GM12878 (cell line): ENCODE measurements around the gene SCRT2. TPM values are rescaled to one million over a fixed set of nuclear protein-coding genes. Genes with fewer than 3 reads are reported as not detected.

ENCODE experiments used
- ATAC-seq: fragments of 200-7000 bp; cut with Tn5 transposase; 3 replicates; pipeline ENCODE4 v1.9.1; 2020; ENCODE audit warnings: mild to moderate bottlenecking, moderate library complexity
- BruUV-seq: library from RNA; stranded (reverse); fragments of 400-500 nt; replicated peaks from 2 replicates; lab custom pipeline; 2021; lab: Mats Ljungman, UMichigan
- CTCF ChIA-PET: fragments of 300-600 bp; sonication (Branson Sonifier 250); formaldehyde crosslinking; extraction: SDS; loops from one replicate; lab custom pipeline; 2021; ENCODE audit warnings: inconsistent platforms; lab: Yijun Ruan, JAX
- POLR2A ChIA-PET: fragments of 350-600 bp; formaldehyde crosslinking; extraction: SDS; loops from one replicate; lab custom pipeline; 2021; ENCODE audit warnings: inconsistent platforms; lab: Charles Lee
- RAD21 ChIA-PET: fragments of 300-600 bp; sonication (Branson Sonifier 250); formaldehyde crosslinking; loops from one replicate; lab custom pipeline; 2023; ENCODE audit warnings: antibody characterized with exemption; ENCODE audit not compliant: unreplicated experiment; lab: Charles Lee
- SMC1A ChIA-PET: fragments of 300-600 bp; sonication (Branson Sonifier 250); formaldehyde crosslinking; loops from one replicate; lab custom pipeline; 2023; ENCODE audit not compliant: unreplicated experiment, uncharacterized antibody; lab: Charles Lee
- DNase-seq: peaks from one replicate; pipeline ENCODE4 v3.0.0-alpha.2; 2011; ENCODE audit warnings: low read depth, low spot score
- FAIRE-seq: peaks from 3 replicates; lab custom pipeline; 2011; peaks lifted over from hg19 to GRCh38; lab: Jason Lieb, UNC
- H2AFZ ChIP-seq: 2 replicates; pipeline ENCODE4 v1.6.0; 2011; ENCODE audit warnings: low read depth, low read length, control low read depth; ENCODE audit not compliant: control insufficient read depth
- H3K27ac ChIP-seq: 2 replicates; pipeline ENCODE4 v1.5.1; 2011; ENCODE audit warnings: control low read depth; ENCODE audit not compliant: control insufficient read depth, insufficient read depth
- H3K27me3 ChIP-seq, 2 experiments: replicated peaks in 1 of 2; 2 replicates each; pipeline versions ENCODE4 v1.6.0 to v1.6.1; 2011; ENCODE audit warnings: low read length in 1 of 2; ENCODE audit not compliant: control insufficient read depth in 2 of 2, insufficient read depth in 2 of 2
- H3K36me3 ChIP-seq, 2 experiments: 2 replicates each; pipeline ENCODE4 v1.5.1; 2011; ENCODE audit warnings: low read length in 1 of 2; ENCODE audit not compliant: control insufficient read depth in 2 of 2, insufficient read depth in 2 of 2
- H3K4me1 ChIP-seq: 2 replicates; pipeline ENCODE4 v1.6.1; 2011; ENCODE audit warnings: mild to moderate bottlenecking, low read length, moderate library complexity, mixed read lengths; ENCODE audit not compliant: control insufficient read depth, insufficient read depth
- H3K4me2 ChIP-seq: 2 replicates; pipeline ENCODE4 v1.6.0; 2011; ENCODE audit warnings: control low read depth; ENCODE audit not compliant: control insufficient read depth, insufficient read depth
- H3K4me3 ChIP-seq: fragments of 200-600 bp; sonication (generic); 2 replicates; pipeline ENCODE4 v1.5.1; 2016
- H3K79me2 ChIP-seq: 2 replicates; pipeline ENCODE4 v1.6.0; 2011; ENCODE audit warnings: low read length; ENCODE audit not compliant: control insufficient read depth, insufficient read depth
- H3K9ac ChIP-seq: 2 replicates; pipeline ENCODE4 v1.8.0; 2011; ENCODE audit warnings: low read length, control low read depth, mixed read lengths; ENCODE audit not compliant: control insufficient read depth, insufficient read depth
- H3K9me3 ChIP-seq: replicated peaks from 3 replicates; pipeline ENCODE4 v1.5.1; 2011; ENCODE audit warnings: mild to moderate bottlenecking, low read length; ENCODE audit not compliant: control insufficient read depth, insufficient read depth
- H4K20me1 ChIP-seq: 2 replicates; pipeline ENCODE4 v1.6.0; 2011; ENCODE audit not compliant: control insufficient read depth, insufficient read depth
- ASH2L ChIP-seq: fragments of 300-600, 200-600 bp; sonication (generic); IDR thresholded peaks from 2 replicates; pipeline ENCODE4 v1.6.1; 2017; ENCODE audit warnings: low read depth, mild to moderate bottlenecking, borderline replicate concordance
- BCLAF1 ChIP-seq: fragments of 450-650 bp; IDR thresholded peaks from 2 replicates; pipeline ENCODE4 v1.6.1; 2017; ENCODE audit warnings: antibody characterized with exemption, mild to moderate bottlenecking, moderate library complexity
- CEBPB ChIP-seq, 2 experiments: fragments of 150-350 bp in 1 of 2; IDR thresholded peaks; 2 replicates each; pipeline ENCODE4 v1.6.1; 2012 to 2014; ENCODE audit warnings: low read depth in 2 of 2, low read length in 2 of 2, borderline replicate concordance in 1 of 2, inconsistent platforms in 1 of 2
- ELK1 ChIP-seq: IDR thresholded peaks from 2 replicates; pipeline ENCODE4 v1.6.1; 2012; ENCODE audit warnings: low read depth, low read length, improper control_type of control experiment
- EP300 ChIP-seq, 2 experiments: fragments of 150-350 bp in 1 of 2; IDR thresholded peaks; 2 replicates each; pipeline ENCODE4 v1.6.1; 2011 to 2012; ENCODE audit warnings: low read depth in 2 of 2, low read length in 2 of 2, borderline replicate concordance in 1 of 2, improper control_type of control experiment in 1 of 2, inconsistent platforms in 1 of 2; ENCODE audit not compliant: control insufficient read depth in 1 of 2
- HDAC6 ChIP-seq: fragments of 200-600 bp; sonication (generic); IDR thresholded peaks from one replicate; pipeline ENCODE4 v1.8.0; 2017; ENCODE audit warnings: antibody characterized with exemption; ENCODE audit not compliant: unreplicated experiment
- JUNB ChIP-seq: IDR thresholded peaks from 2 replicates; pipeline ENCODE4 v1.6.1; 2016; ENCODE audit warnings: antibody characterized with exemption, mild to moderate bottlenecking
- NFYA ChIP-seq: IDR thresholded peaks from 2 replicates; pipeline ENCODE4 v1.6.1; 2011; ENCODE audit warnings: low read depth, mild to moderate bottlenecking, low read length, improper control_type of control experiment, borderline replicate concordance
- NR2C1 ChIP-seq: fragments of 450-650 bp; IDR thresholded peaks from 2 replicates; pipeline ENCODE4 v1.6.1; 2017; ENCODE audit warnings: antibody characterized with exemption, mild to moderate bottlenecking, moderate library complexity
- RELA ChIP-seq: fragments of 450-650 bp; IDR thresholded peaks from 2 replicates; pipeline ENCODE4 v1.8.0; 2014; ENCODE audit warnings: borderline replicate concordance; ENCODE audit not compliant: partially characterized antibody
- RUNX3 ChIP-seq: IDR thresholded peaks from 2 replicates; pipeline ENCODE4 v1.6.1; 2012; ENCODE audit warnings: low read length, inconsistent platforms
- SUZ12 ChIP-seq: fragments of 200-600 bp; sonication (generic); IDR thresholded peaks from one replicate; pipeline ENCODE4 v1.6.1; 2018; ENCODE audit warnings: antibody characterized with exemption, mild to moderate bottlenecking; ENCODE audit not compliant: unreplicated experiment
- TARDBP ChIP-seq: IDR thresholded peaks from 2 replicates; pipeline ENCODE4 v1.6.1; 2016; ENCODE audit warnings: borderline replicate concordance
- USF1 ChIP-seq: IDR thresholded peaks from 2 replicates; pipeline ENCODE4 v1.6.1; 2011; ENCODE audit warnings: borderline replicate concordance, low read depth, mild to moderate bottlenecking, moderate library complexity, mixed read lengths, low read length; ENCODE audit not compliant: insufficient read depth; ENCODE audit errors: extremely low read length
- WGBS: methylation state at CpG from one replicate; pipeline ENCODE4 v1.1.6; 2016; ENCODE audit warnings: low lambda C conversion rate; ENCODE audit not compliant: insufficient replicate concordance, insufficient coverage; ENCODE audit errors: missing lambda C conversion rate; 5-methylcytosine and 5-hydroxymethylcytosine counted together
- in situ Hi-C: fragments of 300-500 bp; cut with MboI; formaldehyde crosslinking; loops from 9 replicates; pipeline ENCODE4 v1.14.3; 2018; ENCODE audit warnings: mixed read lengths
- intact Hi-C: fragments of 100-400 bp; cut with micrococcal nuclease; formaldehyde crosslinking; loops from one replicate; pipeline ENCODE4 v1.14.2; 2022; ENCODE audit not compliant: unreplicated experiment
- polyA plus RNA-seq, 11 experiments: library from polyadenylated mRNA; depleted of rRNA in 4 of 11; unstranded in 6 of 11; stranded (reverse) in 5 of 11; fragments of >200 nt; fragmentation: Nextera tagmentation in 4 of 11; fragmentation: Illumina TruSeq in 1 of 11; extraction: Ambion mirVana in 4 of 11; extraction: Trizol in 1 of 11; gene quantifications; 1 replicate in 1 of 11; 2 replicates in 10 of 11; pipeline versions ENCODE4 v1.2.1 to v1.2.3, GENCODE V29; 2011 to 2016; ENCODE audit warnings: inconsistent platforms in 2 of 11, missing spikeins in 2 of 11, low read depth in 1 of 11
- total RNA-seq, 4 experiments: library from RNA; depleted of rRNA in 3 of 4; stranded (reverse); fragments of >200 nt in 3 of 4; fragmentation: Illumina TruSeq in 1 of 4; extraction: Trizol in 1 of 4; gene quantifications; 2 replicates each; pipeline versions ENCODE4 v1.2.1 to v1.2.3, GENCODE V29; 2013 to 2021

Gene SCRT2
- total and polyA plus RNA-seq, 10 of the 15 experiments (the other 5 are each of a cell fraction or from before 2014, with no cell fraction given): not detected

- Histone ChIP-seq H3K4me3 (no peak overlapping the region), H3K4me2 (no peak overlapping the region), H3K36me3 (no peaks in the 10 kb centered on the region), H3K27me3 (no peaks in the 10 kb centered on the region; a peak in 1 of 4 replicates), H3K9me3 (no peaks in the 10 kb centered on the region; the same call in 2 of the 3 replicates), H2AFZ (no peak overlapping the region), H3K4me1 (no peaks in the 10 kb centered on the region), H3K79me2 (no peaks in the 10 kb centered on the region), H3K27ac (no peak overlapping the region), H3K9ac (no peak overlapping the region), H4K20me1 (no peaks in the 10 kb centered on the region)
- intact Hi-C loops (no loop called here), in situ Hi-C loops (no loop called here)
- TF ChIP-seq RELA (no peak), RUNX3 (no peak), EP300 (IDR thresholded peaks at IDR 0.05; ENCODE audit: borderline replicate concordance in 1 of 2, control insufficient read depth in 1 of 2, low read depth in 2 of 2, low read length in 2 of 2) (no peak), TARDBP (no peak), NR2C1 (no peak), HDAC6 (no peak), NFYA (no peak), BCLAF1 (no peak), ELK1 (no peak), CEBPB (IDR thresholded peaks at IDR 0.05; ENCODE audit: borderline replicate concordance in 1 of 2, low read depth in 2 of 2, low read length in 2 of 2) (no peak), JUNB (no peak), USF1 (no peak), SUZ12 (no peak), ASH2L (no peak)
- ChIA-PET SMC1A (no interaction called here), RAD21 (no interaction called here), POLR2A (no interaction called here), CTCF (interaction anchor here (0.8 to 1.4 kb wide), 2 partner anchors 43 to 54 kb away, joined by 3 read pairs; no protein-coding TSS in a partner anchor)
- DNase-seq (no peak), FAIRE-seq (no peak), ATAC-seq (no peak)
- 3% methylated on average over 2 of the region's 2 CpGs for WGBS
- no TSS peak for BruUV-seq
Measured at GRCh38 chr20:708956-709355, 33.4 kb upstream of the SCRT2 start.
